ENCODE results near the gene C1orf105. TPM values are rescaled to one million over a fixed set of nuclear protein-coding genes. Genes with fewer than 3 reads are reported as not detected.
A peak's percentile ranks its signal among the peaks of the same experiment; 100 is the strongest.

The C1orf105 gene
- total RNA-seq, 1 donor from 2014 or later, result 21.9 TPM

GRCh38 chr1:172499636-172500141, 79.2 kb downstream of the C1orf105 start:
- DNase-seq (no peak), ATAC-seq (peak; percentile 42)
- intact Hi-C loops (cut with micrococcal nuclease), result no loop called here

GRCh38 chr1:172500207-172500606, 79.7 kb downstream of the C1orf105 start:
- ATAC-seq, result no peak
- intact Hi-C loops (cut with micrococcal nuclease), result no loop called here
- no peak for DNase-seq

GRCh38 chr1:172507741-172508140, 87.3 kb downstream of the C1orf105 start:
- intact Hi-C loops (cut with micrococcal nuclease), result no loop called here
- ATAC-seq (no peak), DNase-seq (no peak)

GRCh38 chr1:172510479-172510878, 90.0 kb downstream of the C1orf105 start:
- no peak for ATAC-seq

DNA sequence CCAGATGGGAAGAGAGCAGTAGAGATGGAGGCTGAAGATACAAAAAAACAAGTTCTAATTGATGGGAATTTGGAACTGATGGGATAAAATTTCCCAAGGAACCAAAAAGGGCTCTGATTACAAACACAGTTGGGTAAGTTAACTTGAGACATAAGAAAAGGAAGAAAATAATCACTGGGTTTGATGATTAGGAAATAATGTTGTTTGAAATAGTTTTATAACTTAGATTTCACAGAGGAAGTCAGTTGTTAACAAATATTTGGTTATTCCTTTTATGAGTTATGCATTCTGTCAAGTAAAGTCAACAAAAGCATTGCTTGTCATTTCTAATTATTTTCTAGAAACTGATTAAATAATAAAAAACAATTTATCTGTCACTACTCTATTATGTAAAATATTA, 92.1 kb downstream of the C1orf105 start:
- ATAC-seq (no peak), DNase-seq (no peak)
- intact Hi-C loops (cut with micrococcal nuclease), result no loop called here

More at GRCh38 chr1:172510479-172510878, 90.0 kb downstream of the C1orf105 start:
- no peak for DNase-seq
- intact Hi-C loops (cut with micrococcal nuclease), result no loop called here

GRCh38 chr1:172513479-172513878, 93.0 kb downstream of the C1orf105 start:
- no peak for ATAC-seq
- DNase-seq, result no peak
- intact Hi-C loops (cut with micrococcal nuclease), result no loop called here

DNA sequence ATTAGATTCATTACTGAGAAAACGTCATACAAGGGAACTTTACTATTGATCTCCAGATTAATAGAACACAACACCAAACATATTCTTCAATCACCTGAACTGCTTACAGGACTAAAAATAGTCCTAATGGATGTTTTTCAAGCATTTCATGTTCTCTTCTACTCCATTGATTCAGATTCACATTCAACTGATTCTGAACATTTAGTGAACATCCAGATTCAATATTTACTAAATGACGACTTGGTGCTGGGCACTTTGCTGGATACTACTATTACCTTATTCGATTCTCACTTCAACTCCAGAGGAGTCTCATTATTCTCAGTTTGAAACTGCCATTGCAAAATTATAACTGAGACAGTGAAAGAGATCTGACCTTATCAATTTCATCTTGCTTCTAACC, 93.6 kb downstream of the C1orf105 start:
- ATAC-seq (no peak), DNase-seq (no peak)
- intact Hi-C loops (cut with micrococcal nuclease), result no loop called here

DNA sequence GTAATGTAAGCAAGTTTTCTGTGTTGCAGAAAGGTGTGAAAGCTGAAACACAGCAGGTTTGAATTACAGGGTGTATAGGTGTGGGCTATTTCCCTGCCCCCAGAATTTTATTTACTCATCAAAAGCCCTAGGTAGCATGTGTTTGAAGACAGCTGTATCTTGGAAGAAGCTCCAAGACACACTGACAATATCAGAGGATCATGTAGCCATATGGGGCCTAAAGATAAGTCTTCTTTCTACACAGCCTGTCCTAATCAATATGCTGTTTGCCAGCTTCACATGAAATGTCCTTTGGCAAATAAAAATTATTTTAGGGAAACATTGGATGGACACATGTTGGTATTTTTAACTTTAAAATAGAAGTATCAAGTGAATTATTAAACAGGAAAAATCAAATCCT, 95.0 kb downstream of the C1orf105 start:
- intact Hi-C loops (cut with micrococcal nuclease), result no loop called here
- DNase-seq, result no peak
- no peak for ATAC-seq

GRCh38 chr1:172515927-172516326, 95.4 kb downstream of the C1orf105 start:
- DNase-seq (no peak), ATAC-seq (no peak)
- intact Hi-C loops (cut with micrococcal nuclease), result no loop called here

DNA sequence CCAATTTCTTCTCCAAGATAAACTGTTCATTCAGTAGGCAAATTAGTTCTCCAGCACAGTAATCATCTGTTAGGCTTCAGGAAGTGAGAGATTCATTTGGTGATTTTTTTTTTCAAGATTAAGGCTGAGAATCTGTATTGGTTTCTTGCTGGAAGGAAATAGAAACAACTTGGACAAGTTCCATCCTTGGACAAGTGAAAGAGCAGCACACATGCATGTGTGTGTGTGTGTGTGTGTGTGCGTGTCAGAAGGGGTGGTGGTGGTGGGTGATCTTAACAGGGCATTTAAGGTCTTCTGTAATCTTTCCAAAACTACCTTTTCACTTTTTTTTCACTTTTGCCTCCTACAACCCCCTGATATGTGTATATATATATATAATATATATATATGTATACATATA, 96.6 kb downstream of the C1orf105 start:
- ATAC-seq, result no peak
- DNase-seq, result no peak
- intact Hi-C loops (cut with micrococcal nuclease), result no loop called here

DNA sequence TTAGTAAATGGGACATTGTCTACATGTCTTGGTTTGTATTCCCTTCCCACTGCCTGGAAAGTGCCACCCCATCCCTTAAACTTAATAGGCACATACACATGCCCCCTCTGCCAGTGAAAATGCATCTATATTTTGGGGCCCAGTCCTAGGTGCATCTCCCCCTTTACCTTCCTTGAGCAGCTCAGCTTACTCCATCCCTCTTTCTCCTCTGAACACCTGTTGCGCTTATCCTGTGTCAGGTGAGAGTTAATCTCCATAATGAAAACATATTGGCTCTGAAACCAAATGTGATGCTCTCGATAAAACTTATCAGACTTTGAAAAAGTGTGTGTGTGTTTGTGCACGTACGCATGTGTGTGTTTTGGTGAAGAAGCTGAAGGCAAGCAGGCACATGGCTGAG, 97.1 kb downstream of the C1orf105 start:
- ATAC-seq, result no peak
- DNase-seq, result no peak
- intact Hi-C loops (cut with micrococcal nuclease), result no loop called here

Other genes with a start within 250 kb of the C1orf105 start
- gene PIGC, start 23.4 kb downstream of the C1orf105 start, total RNA-seq, result 12.3 TPM
- gene SUCO, start 112.5 kb downstream of the C1orf105 start, total RNA-seq, result 19.1 TPM
- gene FASLG, start 238.4 kb downstream of the C1orf105 start, total RNA-seq, result 0.12 TPM

Data from left ventricle myocardium superior (tissue), 1 donor.